Fibroblast of skin of left biceps (primary cell): ENCODE results near the gene CNIH1.
"Not testable (repeated sequence)": the region's sequence is repeated elsewhere in the genome, so short reads cannot be mapped to it uniquely, and the experiment has no call there.

Experiments
- DNase-seq, 2 experiments: peaks; one replicate each; pipeline ENCODE4 v3.0.0-alpha.2; 2013; ENCODE audit warnings: low read depth in 2 of 2

CNIH1 gene

DNA sequence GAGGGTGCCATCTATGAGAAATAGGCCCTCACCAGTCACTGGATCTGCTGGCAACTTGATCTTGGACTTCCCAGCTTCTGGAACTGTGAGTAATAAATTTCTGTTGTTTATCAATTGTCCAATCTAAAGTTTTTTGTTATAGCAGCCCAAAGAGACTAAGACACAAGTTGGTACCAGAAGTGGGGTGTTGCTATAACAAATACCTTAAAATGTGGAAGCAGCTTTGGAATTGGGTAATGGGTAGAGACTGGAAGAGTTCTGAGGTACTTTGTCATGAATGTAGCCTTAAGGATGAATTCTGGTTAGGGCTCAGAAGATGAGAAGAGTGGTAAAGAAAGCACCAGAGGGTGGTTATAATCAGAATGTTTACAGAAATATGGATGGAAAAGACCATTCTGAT is 26.1 kb upstream of the CNIH1 start:
- DNase-seq, result no peak

DNA sequence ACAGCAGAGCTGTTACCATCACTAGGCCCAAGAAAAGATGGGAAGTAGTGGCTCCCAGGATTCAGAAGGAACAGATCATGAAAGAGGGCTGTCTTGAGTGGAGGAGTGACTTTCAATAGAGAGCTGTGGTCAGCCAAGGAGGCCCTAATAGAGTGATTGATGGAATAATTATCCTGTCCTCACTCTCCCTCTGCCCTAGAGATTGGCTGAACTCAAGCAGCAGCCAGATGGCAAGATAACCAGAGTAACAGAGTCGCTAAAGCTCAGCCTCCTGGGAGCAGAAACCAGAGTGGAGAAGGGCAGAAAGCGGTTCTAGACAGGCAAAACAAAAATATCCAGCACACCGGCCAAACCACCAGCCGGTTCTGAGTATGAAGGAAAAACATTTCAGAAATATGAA is 24.5 kb upstream of the CNIH1 start:
- DNase-seq, result no peak

DNA sequence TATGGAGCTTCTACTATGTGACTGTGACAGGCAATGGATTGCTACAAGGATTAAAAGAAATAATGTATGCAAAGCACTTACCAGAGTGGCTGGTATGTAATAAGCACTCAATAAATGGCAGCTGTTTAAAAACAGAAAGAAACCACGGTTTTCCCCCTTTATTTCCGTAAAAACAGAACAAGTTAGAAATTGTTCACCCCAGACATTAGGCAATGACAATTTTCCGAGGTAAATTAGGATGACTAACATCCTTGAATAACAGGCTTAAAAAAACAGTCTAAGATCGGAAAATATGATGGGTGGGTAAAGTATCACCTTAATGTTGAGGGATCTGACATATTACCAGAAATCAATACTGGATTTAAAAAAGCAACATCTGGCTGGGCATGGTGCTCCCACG is 20.9 kb upstream of the CNIH1 start:
- no peak for DNase-seq

- DNase-seq, result no peak
Measured at GRCh38 chr14:54459106-54459505, 17.9 kb upstream of the CNIH1 start.

- not testable (repeated sequence) for DNase-seq
Measured at GRCh38 chr14:54458536-54458935, 17.4 kb upstream of the CNIH1 start.

DNA sequence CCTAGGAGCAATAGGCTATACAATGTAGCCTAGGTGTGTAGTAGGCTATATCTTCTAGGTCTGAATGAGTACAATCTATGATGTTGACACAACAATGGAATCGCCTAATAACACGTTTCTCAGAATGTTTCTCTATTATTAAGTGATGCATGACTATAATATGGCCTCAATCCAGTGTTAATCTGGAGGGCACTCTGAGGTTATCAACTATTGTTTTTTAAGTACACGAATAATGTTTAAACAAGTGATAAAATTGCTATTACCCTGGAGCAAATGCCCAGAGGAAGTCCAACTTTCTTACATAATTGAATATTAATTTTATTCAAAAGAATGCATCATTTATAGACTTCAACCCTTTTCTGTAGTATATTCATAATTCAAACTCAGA is 16.4 kb upstream of the CNIH1 start:
- DNase-seq, result no peak

DNA sequence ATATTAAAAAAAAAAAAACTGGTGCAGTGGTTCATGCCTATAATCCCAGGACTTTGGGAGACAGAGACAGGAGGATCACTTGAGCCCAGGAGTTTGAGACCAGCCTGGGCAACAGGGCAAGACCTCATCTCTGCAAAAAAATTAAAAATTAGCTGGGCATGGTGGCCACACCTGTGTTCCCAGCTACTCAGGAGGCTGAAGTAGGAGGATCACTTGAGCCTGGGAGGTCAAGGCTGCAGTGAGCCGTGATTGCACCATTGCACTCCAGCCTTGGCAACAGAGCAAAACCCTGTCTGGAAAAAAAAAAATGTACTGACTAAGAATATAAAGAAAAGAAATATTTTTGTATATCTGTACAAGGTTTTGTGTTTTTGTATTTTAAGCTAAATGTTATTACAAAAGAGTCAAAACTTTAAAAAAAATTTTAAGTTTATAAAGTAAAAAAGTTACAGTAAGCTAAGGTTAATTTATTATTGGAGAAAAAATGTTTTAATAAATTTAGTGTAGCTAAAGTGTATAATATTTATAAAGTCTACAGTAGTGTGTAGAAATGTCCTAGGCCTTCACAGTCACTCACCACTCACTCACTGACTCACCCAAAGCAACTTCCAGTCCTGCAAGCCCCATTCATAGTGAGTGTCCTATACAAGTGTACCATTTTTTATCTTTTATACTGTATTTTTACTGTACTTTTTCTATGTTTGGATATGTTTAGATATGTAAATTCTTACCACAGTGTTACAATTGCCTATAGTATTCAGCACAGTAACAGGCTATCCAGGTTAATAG is 15.8 kb upstream of the CNIH1 start:
- DNase-seq, result not testable (repeated sequence)

GRCh38 chr14:54455363-54455762 is 14.2 kb upstream of the CNIH1 start:
- no peak for DNase-seq

DNA sequence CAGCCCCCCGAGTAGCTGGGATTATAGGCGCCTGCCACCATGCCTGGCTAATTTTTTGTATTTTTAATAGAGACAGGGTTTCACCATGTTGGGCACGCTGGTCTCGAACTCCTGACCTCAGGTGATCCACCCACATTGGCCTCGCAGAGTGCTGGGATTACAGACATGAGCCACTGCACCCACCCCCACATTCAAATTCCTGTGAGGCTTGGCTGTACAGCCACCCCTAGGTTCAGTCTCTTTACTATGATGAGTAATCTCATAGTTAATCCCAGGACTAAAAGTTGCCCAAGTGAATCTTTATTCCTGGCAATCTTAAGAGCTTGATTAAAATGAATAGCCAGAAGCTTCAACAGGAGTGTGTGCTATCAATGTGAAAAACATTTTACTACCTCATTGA is 12.8 kb upstream of the CNIH1 start:
- DNase-seq, result not testable (repeated sequence)

- DNase-seq, result no peak
Measured at GRCh38 chr14:54453252-54453651, 12.1 kb upstream of the CNIH1 start.

- DNase-seq, result no peak
Measured at GRCh38 chr14:54451961-54452360, 10.8 kb upstream of the CNIH1 start.

DNA sequence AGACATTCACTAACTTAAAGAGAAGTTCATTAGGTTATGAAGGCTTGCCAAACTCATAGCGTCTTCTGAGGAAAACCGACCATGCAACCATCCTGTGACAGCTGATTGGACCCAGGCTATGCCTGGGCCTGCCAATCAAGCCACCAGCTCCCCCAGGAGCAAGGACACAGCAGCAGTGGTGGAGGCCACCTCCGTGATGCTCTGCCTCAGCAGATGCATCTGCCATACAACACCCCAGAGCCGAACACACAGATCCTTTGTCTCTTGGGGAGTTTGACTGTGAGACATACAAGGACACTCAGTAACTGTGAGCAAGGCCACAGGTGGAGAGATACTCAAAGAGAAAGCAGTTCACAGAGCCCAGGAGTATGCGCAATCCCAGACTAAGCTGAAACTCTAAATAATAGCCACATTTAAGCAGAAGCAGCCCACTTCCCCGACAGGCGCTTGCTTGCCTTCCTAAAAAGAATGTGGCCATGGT is 10.0 kb upstream of the CNIH1 start:
- DNase-seq, result no peak

DNA sequence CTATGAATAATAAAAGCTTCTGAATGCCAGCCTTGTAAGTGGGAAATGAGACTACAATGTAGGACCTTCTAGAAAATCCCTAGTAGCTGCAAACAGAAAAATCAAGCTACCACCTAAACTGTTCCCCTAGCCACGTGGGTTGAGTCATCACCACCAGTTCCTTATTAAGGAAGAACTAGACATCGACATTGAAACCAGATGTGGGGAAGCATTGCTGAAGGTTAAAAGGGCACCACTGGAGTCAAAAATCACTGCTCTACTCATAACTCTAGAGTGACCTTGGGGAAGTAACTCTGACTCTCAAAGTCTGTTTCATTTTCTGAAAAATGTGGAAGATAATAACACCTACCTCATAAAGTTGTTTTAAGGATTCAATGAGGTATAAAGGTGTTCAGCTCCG is 9.4 kb upstream of the CNIH1 start:
- DNase-seq, result peak; percentile 19 to 59

- DNase-seq, result no peak
Measured at GRCh38 chr14:54447231-54447692, 6.1 kb upstream of the CNIH1 start.

- no peak for DNase-seq
Measured at GRCh38 chr14:54446161-54446693, 5.1 kb upstream of the CNIH1 start.

- peak; percentile 80 to 83 for DNase-seq
Measured at GRCh38 chr14:54444681-54445080, 3.5 kb upstream of the CNIH1 start.

- peak; percentile 58 to 63 for DNase-seq
Measured at GRCh38 chr14:54443981-54444380, 2.8 kb upstream of the CNIH1 start.

DNA sequence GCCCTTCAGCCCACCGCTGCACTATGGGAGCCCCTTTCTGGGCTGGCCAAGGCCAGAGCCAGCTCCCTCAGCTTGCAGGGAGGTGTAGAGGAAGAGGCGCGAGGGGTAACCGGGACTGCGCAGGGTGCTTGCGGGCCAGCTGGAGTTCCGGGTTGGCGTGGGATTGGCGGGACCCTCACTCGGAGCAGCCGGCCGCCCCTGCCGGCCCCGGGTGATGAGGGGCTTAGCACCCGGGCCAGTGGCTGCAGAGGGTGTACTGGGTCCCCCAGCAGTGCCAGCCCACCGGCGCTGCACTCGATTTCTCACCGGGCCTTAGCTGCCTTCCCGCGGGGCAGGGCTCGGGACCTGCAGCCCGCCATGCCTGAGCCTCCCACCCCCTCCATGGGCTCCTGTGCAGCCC is 1.8 kb upstream of the CNIH1 start:
- DNase-seq, result not testable (repeated sequence)

- DNase-seq, result no peak
Measured at GRCh38 chr14:54440476-54440872, 700 bp downstream of the CNIH1 start.

DNA sequence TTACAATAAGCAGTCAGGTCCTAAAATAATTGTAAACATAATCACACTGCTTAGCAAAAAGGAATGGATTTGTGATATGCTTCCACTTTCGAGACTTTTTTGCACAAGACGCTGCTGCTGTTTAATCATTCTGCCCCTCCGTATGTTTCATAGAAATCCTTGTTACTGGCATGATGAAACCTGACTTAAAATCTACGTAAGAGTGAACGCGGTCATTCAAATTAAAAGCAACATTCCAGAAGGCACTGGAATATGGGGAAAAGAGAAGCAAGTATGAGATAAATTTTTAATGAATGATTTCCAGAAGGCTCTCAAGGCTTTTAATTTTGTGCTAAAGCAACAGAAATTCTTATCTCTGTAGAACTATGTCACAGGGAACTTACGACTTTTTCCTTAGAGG is 1.1 kb downstream of the CNIH1 start:
- DNase-seq, result no peak

DNA sequence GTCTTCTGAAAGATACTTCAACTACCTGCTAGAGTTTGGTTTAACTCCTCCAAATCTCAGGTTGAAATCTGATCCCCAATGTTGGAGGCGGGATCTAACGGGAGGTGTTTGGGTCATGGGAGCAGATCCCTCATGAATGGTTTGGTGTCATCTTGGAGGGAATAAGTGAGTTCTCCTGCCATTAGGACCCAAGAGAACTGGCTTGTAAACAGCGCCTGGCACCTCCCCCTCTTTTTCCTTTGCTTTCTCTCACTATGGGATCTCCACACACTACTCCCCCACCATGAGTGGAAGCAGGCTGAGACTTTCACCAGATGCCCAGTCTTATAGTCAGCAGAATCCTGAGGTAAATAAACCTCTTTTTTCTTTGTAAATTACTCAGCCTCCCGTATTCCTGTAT is 2.5 kb downstream of the CNIH1 start:
- DNase-seq, result no peak

- DNase-seq, result not testable (repeated sequence)
Measured at GRCh38 chr14:54437954-54438353, 3.2 kb downstream of the CNIH1 start.

DNA sequence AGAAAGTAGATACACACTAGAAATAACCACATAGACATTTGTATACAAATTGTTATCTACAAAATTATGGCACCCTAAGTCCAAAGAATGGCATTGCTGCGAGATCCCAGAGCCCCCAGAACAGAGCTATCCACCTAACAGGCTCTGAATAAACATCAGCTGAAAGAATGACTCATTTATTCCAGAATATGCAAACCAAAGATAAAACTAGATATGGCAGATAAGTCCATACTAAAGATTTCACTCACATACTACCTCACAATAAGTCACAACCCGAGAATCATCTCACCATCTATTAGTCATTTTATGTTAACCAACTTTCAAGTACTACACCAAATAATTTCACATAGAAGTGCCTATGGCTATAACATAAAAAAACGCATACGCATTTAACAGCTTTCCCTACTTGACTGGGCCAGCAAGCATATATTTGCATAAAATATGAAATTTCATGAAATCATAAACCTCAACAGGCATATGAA is 5.6 kb downstream of the CNIH1 start:
- no peak for DNase-seq
